Liver (tissue), 9 donors: ENCODE results near the gene PPFIBP1. TPM values are rescaled to one million over a fixed set of nuclear protein-coding genes. Genes with fewer than 3 reads are reported as not detected.
A peak's percentile ranks its signal among the peaks of the same experiment; 100 is the strongest.

ENCODE experiments used
- DNase-seq: peaks from one replicate; pipeline ENCODE4 v3.0.0-alpha.2; 2017; ENCODE audit warnings: low spot score
- H3K27ac ChIP-seq, 2 donors: one replicate each; pipeline ENCODE4 v1.7.0; 2013; ENCODE audit warnings: inconsistent platforms in 2 of 2, low read length in 2 of 2, control low read depth in 1 of 2, low read depth in 1 of 2, mild to moderate bottlenecking in 1 of 2
- H3K27me3 ChIP-seq, 4 donors: one replicate each; pipeline versions ENCODE4 v1.6.1 to v1.7.0; 2013; ENCODE audit warnings: low read length in 3 of 4, inconsistent platforms in 1 of 4, mild to moderate bottlenecking in 1 of 4, moderate library complexity in 1 of 4; ENCODE audit not compliant: control insufficient read depth in 4 of 4, insufficient read depth in 4 of 4
- H3K36me3 ChIP-seq, 4 donors: one replicate each; pipeline versions ENCODE4 v1.6.1 to v1.7.0; 2013; ENCODE audit warnings: low read length in 3 of 4, mild to moderate bottlenecking in 3 of 4, low read depth in 1 of 4, moderate library complexity in 1 of 4; ENCODE audit not compliant: control insufficient read depth in 4 of 4, insufficient read depth in 3 of 4
- H3K4me1 ChIP-seq, 4 donors: one replicate each; pipeline versions ENCODE4 v1.6.1 to v1.7.0; 2013; ENCODE audit warnings: low read length in 3 of 4, mild to moderate bottlenecking in 3 of 4, moderate library complexity in 1 of 4; ENCODE audit not compliant: control insufficient read depth in 4 of 4, insufficient read depth in 4 of 4
- H3K4me3 ChIP-seq, 3 donors: one replicate each; pipeline versions ENCODE4 v1.6.1 to v1.7.0; 2013; ENCODE audit warnings: low read length in 3 of 3, control low read depth in 1 of 3, low read depth in 1 of 3, mild to moderate bottlenecking in 1 of 3
- H3K9ac ChIP-seq, 2 donors: one replicate each; pipeline ENCODE4 v1.7.0; 2013; ENCODE audit warnings: low read length in 2 of 2, mild to moderate bottlenecking in 2 of 2, moderate library complexity in 2 of 2, control low read depth in 1 of 2, low read depth in 1 of 2
- H3K9me3 ChIP-seq, 4 donors: one replicate each; pipeline versions ENCODE4 v1.6.1 to v1.7.0; 2013; ENCODE audit warnings: low read length in 3 of 4; ENCODE audit not compliant: control insufficient read depth in 4 of 4
- EGR1 ChIP-seq, 2 donors: IDR thresholded peaks; 2 replicates each; pipeline ENCODE4 v1.6.1; 2016 to 2018; ENCODE audit warnings: antibody characterized with exemption in 2 of 2, low read depth in 2 of 2
- FOXA1 ChIP-seq: IDR thresholded peaks from 2 replicates; pipeline ENCODE4 v1.6.1; 2016; ENCODE audit warnings: antibody characterized with exemption
- GABPA ChIP-seq, 2 donors: IDR thresholded peaks in 1 of 2; conservative IDR thresholded peaks in 1 of 2; 2 replicates each; pipeline ENCODE4 v1.6.1; 2016; ENCODE audit warnings: antibody characterized with exemption in 2 of 2, mild to moderate bottlenecking in 1 of 2, moderate library complexity in 1 of 2
- HNF4A ChIP-seq, 2 donors: conservative IDR thresholded peaks; 2 replicates each; pipeline ENCODE4 v1.6.1; 2016; ENCODE audit warnings: antibody characterized with exemption in 2 of 2, mild to moderate bottlenecking in 2 of 2
- JUND ChIP-seq, 2 donors: IDR thresholded peaks; 2 replicates each; pipeline ENCODE4 v1.6.1; 2016; ENCODE audit warnings: antibody characterized with exemption in 2 of 2
- NR2F2 ChIP-seq: IDR thresholded peaks from 2 replicates; pipeline ENCODE4 v1.6.1; 2016; ENCODE audit warnings: antibody characterized with exemption
- RAD21 ChIP-seq, 2 donors: IDR thresholded peaks; 2 replicates each; pipeline ENCODE4 v1.6.1; 2016; ENCODE audit warnings: antibody characterized with exemption in 2 of 2, mild to moderate bottlenecking in 2 of 2
- RXRA ChIP-seq, 2 donors: IDR thresholded peaks; 2 replicates each; pipeline ENCODE4 v1.6.1; 2017 to 2018; ENCODE audit warnings: antibody characterized with exemption in 2 of 2, mild to moderate bottlenecking in 1 of 2
- SP1 ChIP-seq: IDR thresholded peaks from 2 replicates; pipeline ENCODE4 v1.6.1; 2018; ENCODE audit warnings: antibody characterized with exemption, mild to moderate bottlenecking
- TAF1 ChIP-seq: conservative IDR thresholded peaks from 2 replicates; pipeline ENCODE4 v1.6.1; 2016; ENCODE audit warnings: antibody characterized with exemption, mild to moderate bottlenecking
- YY1 ChIP-seq: IDR thresholded peaks from 2 replicates; pipeline ENCODE4 v1.6.1; 2016; ENCODE audit warnings: antibody characterized with exemption, mild to moderate bottlenecking
- WGBS: extraction: QIAGEN DNeasy Blood & Tissue Kit; methylation state at CpG from one replicate; pipeline ENCODE4 v1.1.7; 2013; 5-methylcytosine and 5-hydroxymethylcytosine counted together
- polyA plus RNA-seq, 2 donors: library from polyadenylated mRNA; stranded (reverse) in 1 of 2; unstranded in 1 of 2; fragments of 200-250 nt in 1 of 2; fragments of >200 nt in 1 of 2; fragmentation: Nextera tagmentation in 1 of 2; extraction: Ambion mirVana in 1 of 2; gene quantifications; one replicate each; pipeline versions ENCODE4 v1.2.1 to v1.2.3, GENCODE V29; 2013 to 2015
- total RNA-seq, 2 donors: library from RNA; depleted of rRNA; stranded (reverse); fragments of >200 nt; gene quantifications; one replicate each; pipeline ENCODE4 v1.2.3, GENCODE V29; 2014
- TF ChIP-seq, protein P1 (sequence below): IDR thresholded peaks from 2 replicates; pipeline ENCODE4 v1.6.1; 2016; ENCODE audit warnings: antibody characterized with exemption, mild to moderate bottlenecking
- TF ChIP-seq, protein P2 (sequence below): IDR thresholded peaks from 2 replicates; pipeline ENCODE4 v1.6.1; 2016; ENCODE audit warnings: antibody characterized with exemption
- TF ChIP-seq, protein P3 (sequence below): IDR thresholded peaks from 2 replicates; pipeline ENCODE4 v1.6.1; 2016; ENCODE audit warnings: antibody characterized with exemption
- TF ChIP-seq, protein P4 (sequence below): IDR thresholded peaks from 2 replicates; pipeline ENCODE4 v1.6.1; 2016; ENCODE audit warnings: antibody characterized with exemption
- TF ChIP-seq, protein P5 (sequence below): fragments of 150-350 bp; IDR thresholded peaks from 2 replicates; pipeline ENCODE4 v1.5.1; 2017; ENCODE audit warnings: improper control_type of control experiment, low read depth, low read length; ENCODE audit not compliant: missing input control
- donor health status: healthy.
- donor health status: healthy.
- donor health status: healthy.
- donor health status: healthy.
- donor health status: healthy.

Gene PPFIBP1
- total and polyA plus RNA-seq, 4 donors = 10.5 to 65.8 (median 17.4) TPM

DNA sequence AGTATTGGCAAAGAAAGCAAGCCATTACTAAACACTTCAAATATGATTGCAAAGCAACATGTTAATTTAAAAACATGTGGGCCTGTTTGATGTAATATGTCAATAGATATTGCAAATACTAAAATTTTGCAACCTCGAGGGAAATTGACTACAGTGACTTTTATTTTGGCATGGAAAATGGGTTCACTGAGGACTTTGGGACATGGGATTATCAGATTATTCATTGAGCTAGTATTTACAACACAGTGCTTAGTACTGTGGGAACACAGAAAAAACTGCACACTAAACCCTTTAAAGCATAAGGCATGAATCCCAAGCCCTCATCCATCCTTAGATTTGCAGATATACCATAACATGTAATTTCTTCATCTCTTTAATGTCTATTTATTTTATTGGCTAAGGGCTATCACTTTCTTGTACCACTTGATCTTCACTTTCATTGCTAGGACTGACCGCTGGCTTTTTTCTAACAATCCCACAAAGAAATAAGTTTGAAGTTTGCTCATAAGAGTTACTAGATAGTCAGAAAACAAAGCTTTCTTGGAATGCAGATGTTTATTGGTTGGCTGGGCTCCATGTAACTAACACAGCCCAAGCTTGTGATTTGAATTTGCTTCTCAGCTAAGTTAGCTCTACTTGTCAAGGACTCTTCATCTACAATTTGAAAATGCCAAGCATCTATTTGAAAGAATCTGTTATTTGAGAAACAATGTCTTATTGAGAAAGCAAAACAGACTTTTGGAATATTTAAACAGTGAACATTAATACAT is 48.7 kb downstream of the PPFIBP1 start (continued):
- TF ChIP-seq, protein P1, sequence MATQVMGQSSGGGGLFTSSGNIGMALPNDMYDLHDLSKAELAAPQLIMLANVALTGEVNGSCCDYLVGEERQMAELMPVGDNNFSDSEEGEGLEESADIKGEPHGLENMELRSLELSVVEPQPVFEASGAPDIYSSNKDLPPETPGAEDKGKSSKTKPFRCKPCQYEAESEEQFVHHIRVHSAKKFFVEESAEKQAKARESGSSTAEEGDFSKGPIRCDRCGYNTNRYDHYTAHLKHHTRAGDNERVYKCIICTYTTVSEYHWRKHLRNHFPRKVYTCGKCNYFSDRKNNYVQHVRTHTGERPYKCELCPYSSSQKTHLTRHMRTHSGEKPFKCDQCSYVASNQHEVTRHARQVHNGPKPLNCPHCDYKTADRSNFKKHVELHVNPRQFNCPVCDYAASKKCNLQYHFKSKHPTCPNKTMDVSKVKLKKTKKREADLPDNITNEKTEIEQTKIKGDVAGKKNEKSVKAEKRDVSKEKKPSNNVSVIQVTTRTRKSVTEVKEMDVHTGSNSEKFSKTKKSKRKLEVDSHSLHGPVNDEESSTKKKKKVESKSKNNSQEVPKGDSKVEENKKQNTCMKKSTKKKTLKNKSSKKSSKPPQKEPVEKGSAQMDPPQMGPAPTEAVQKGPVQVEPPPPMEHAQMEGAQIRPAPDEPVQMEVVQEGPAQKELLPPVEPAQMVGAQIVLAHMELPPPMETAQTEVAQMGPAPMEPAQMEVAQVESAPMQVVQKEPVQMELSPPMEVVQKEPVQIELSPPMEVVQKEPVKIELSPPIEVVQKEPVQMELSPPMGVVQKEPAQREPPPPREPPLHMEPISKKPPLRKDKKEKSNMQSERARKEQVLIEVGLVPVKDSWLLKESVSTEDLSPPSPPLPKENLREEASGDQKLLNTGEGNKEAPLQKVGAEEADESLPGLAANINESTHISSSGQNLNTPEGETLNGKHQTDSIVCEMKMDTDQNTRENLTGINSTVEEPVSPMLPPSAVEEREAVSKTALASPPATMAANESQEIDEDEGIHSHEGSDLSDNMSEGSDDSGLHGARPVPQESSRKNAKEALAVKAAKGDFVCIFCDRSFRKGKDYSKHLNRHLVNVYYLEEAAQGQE = peak; percentile 53
- peak; percentile 54 for TF ChIP-seq YY1
- peak; percentile 49 for TF ChIP-seq FOXA1

DNA sequence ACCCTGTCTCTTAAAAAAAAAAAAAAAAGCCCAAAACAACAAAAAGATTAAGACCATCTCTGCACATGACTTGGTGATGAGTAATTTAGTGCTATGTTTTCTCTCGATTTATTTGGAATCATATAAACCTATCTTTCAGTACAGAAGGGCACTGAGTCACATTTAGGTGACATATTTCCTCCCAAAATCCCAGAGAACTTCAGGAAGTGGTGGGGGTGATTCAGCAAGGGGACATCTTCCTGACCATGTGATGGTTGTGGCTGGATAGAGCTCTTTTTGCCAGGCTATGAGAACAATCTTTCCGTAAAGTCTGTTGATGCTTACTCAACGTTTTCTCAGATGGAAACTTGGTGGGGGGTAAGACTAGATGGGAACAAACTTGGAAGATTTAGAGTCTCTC is 50.0 kb downstream of the PPFIBP1 start:
- peaks cover 6 to 35% (median 20%) of the 10 kb centered on the region in 4 donors for H3K4me1 ChIP-seq
- WGBS = 69% methylated on average over 3 of the region's 3 CpGs
- H3K4me3 ChIP-seq = no peak overlapping the region
- no peak overlapping the region for H3K9ac ChIP-seq
- DNase-seq = no peak
- peak overlapping the region in 1 of 2 donors; percentile 1 for H3K27ac ChIP-seq
- peaks cover 0 to 6% (median 0%) of the 10 kb centered on the region in 4 donors for H3K36me3 ChIP-seq
- H3K9me3 ChIP-seq = no peaks in the 10 kb centered on the region
- TF ChIP-seq, protein P2, sequence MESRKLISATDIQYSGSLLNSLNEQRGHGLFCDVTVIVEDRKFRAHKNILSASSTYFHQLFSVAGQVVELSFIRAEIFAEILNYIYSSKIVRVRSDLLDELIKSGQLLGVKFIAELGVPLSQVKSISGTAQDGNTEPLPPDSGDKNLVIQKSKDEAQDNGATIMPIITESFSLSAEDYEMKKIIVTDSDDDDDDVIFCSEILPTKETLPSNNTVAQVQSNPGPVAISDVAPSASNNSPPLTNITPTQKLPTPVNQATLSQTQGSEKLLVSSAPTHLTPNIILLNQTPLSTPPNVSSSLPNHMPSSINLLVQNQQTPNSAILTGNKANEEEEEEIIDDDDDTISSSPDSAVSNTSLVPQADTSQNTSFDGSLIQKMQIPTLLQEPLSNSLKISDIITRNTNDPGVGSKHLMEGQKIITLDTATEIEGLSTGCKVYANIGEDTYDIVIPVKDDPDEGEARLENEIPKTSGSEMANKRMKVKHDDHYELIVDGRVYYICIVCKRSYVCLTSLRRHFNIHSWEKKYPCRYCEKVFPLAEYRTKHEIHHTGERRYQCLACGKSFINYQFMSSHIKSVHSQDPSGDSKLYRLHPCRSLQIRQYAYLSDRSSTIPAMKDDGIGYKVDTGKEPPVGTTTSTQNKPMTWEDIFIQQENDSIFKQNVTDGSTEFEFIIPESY = no peak
- H3K27me3 ChIP-seq = no peaks in the 10 kb centered on the region

DNA sequence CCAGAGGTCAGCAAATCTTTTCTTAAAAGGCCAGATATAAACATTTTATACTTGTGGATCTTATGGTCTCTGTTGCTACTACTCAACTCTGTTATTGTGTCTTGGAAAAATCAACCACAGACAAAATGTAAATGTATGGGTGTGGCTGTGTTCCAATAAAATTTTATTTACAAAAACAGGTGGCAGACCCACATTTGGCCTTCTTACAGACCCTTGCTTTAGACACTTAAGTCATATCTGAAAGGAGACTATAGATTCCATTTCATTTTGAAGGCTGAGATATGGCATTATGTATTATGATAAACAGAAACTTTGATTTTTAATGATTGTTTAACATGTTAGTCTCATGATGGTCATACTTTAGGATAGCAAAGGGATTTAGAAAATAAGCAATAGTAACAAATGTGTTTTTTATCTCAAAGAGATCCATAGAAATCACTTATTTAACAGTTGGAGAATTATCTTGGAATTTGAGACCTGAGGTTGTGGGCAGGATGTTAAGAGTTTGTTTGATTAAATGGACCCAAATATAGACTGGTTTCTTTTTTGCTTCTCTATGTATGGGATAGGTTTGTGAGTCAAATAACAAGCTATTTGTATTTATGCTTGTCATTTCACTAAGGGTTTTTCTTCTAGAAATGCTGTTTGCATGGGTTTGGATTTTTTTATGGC is 51.2 kb downstream of the PPFIBP1 start:
- no peaks in the 10 kb centered on the region for H3K27me3 ChIP-seq
- no peaks in the 10 kb centered on the region for H3K9me3 ChIP-seq
- no peak overlapping the region for H3K9ac ChIP-seq
- DNase-seq = no peak
- H3K27ac ChIP-seq = no peak overlapping the region
- H3K4me3 ChIP-seq = no peak overlapping the region
- peaks cover 6 to 35% (median 20%) of the 10 kb centered on the region in 4 donors for H3K4me1 ChIP-seq
- H3K36me3 ChIP-seq = peaks cover 0 to 13% (median 0%) of the 10 kb centered on the region in 4 donors
- TF ChIP-seq, protein P3, sequence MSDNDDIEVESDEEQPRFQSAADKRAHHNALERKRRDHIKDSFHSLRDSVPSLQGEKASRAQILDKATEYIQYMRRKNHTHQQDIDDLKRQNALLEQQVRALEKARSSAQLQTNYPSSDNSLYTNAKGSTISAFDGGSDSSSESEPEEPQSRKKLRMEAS = no peak
- TF ChIP-seq GABPA (IDR thresholded peaks at IDR 0.05 in 1 of 2, conservative IDR thresholded peaks at IDR 0.05 in 1 of 2) (no peak), RXRA (IDR thresholded peaks at IDR 0.05) (no peak), JUND (IDR thresholded peaks at IDR 0.05) (no peak), RAD21 (IDR thresholded peaks at IDR 0.05) (no peak), EGR1 (IDR thresholded peaks at IDR 0.05; ENCODE audit: low read depth in 2 of 2) (no peak), TAF1 (no peak), NR2F2 (no peak), YY1 (no peak), SP1 (no peak), FOXA1 (no peak), HNF4A (conservative IDR thresholded peaks at IDR 0.05) (no peak)
- TF ChIP-seq, protein P4, sequence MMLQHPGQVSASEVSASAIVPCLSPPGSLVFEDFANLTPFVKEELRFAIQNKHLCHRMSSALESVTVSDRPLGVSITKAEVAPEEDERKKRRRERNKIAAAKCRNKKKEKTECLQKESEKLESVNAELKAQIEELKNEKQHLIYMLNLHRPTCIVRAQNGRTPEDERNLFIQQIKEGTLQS = no peak
- TF ChIP-seq, protein P2 = no peak
- TF ChIP-seq, protein P5, sequence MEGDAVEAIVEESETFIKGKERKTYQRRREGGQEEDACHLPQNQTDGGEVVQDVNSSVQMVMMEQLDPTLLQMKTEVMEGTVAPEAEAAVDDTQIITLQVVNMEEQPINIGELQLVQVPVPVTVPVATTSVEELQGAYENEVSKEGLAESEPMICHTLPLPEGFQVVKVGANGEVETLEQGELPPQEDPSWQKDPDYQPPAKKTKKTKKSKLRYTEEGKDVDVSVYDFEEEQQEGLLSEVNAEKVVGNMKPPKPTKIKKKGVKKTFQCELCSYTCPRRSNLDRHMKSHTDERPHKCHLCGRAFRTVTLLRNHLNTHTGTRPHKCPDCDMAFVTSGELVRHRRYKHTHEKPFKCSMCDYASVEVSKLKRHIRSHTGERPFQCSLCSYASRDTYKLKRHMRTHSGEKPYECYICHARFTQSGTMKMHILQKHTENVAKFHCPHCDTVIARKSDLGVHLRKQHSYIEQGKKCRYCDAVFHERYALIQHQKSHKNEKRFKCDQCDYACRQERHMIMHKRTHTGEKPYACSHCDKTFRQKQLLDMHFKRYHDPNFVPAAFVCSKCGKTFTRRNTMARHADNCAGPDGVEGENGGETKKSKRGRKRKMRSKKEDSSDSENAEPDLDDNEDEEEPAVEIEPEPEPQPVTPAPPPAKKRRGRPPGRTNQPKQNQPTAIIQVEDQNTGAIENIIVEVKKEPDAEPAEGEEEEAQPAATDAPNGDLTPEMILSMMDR = no peak
